ENCODE results near the gene AHNAK.

AHNAK gene

GRCh38 chr11:62547691-62548281, 1.2 kb upstream of the AHNAK start:
- Histone ChIP-seq H3K4me1 (ENCODE audit: insufficient read depth, low read length) (peaks cover 21% of the 10 kb centered on the region), H3K27ac (ENCODE audit: low read depth, low read length) (no peak overlapping the region), H3K4me3 (ENCODE audit: low read length) (peak overlapping the region; percentile 49), H3K9me3 (ENCODE audit: insufficient read depth, low read depth, low read length) (no peaks in the 10 kb centered on the region), H3K36me3 (ENCODE audit: insufficient read depth, low read length) (no peaks in the 10 kb centered on the region), H3K27me3 (ENCODE audit: insufficient read depth, low read length) (peaks cover 64% of the 10 kb centered on the region), H3K9ac (ENCODE audit: low read depth, low read length) (no peak overlapping the region)
- WGBS: 57% methylated on average over 8 of the region's 8 CpGs

- no peaks in the 10 kb centered on the region for H3K36me3 ChIP-seq (ENCODE audit: insufficient read depth, low read length)
- peak overlapping the region; percentile 49 for H3K4me3 ChIP-seq (ENCODE audit: low read length)
- H3K27ac ChIP-seq (ENCODE audit: low read depth, low read length): no peak overlapping the region
- no peaks in the 10 kb centered on the region for H3K9me3 ChIP-seq (ENCODE audit: insufficient read depth, low read depth, low read length)
- H3K27me3 ChIP-seq (ENCODE audit: insufficient read depth, low read length): peaks cover 68% of the 10 kb centered on the region
- under 1% methylated on average over 40 of the region's 40 CpGs for WGBS
- no peak overlapping the region; the same call in 1 of the 2 replicates for H3K9ac ChIP-seq (ENCODE audit: low read depth, low read length)
- peaks cover 18% of the 10 kb centered on the region for H3K4me1 ChIP-seq (ENCODE audit: insufficient read depth, low read length)
These were observed 471 bp upstream of the AHNAK start for GRCh38 chr11:62546929-62547625.

- Histone ChIP-seq H3K9ac (ENCODE audit: low read depth, low read length) (peak overlapping the region; percentile 53), H3K4me3 (ENCODE audit: low read length) (peak overlapping the region; percentile 77), H3K36me3 (ENCODE audit: insufficient read depth, low read length) (no peaks in the 10 kb centered on the region), H3K9me3 (ENCODE audit: insufficient read depth, low read depth, low read length) (no peaks in the 10 kb centered on the region), H3K4me1 (ENCODE audit: insufficient read depth, low read length) (peaks cover 12% of the 10 kb centered on the region), H3K27ac (ENCODE audit: low read depth, low read length) (peak overlapping the region; percentile 21; the same call in 1 of the 2 replicates), H3K27me3 (ENCODE audit: insufficient read depth, low read length) (peaks cover 68% of the 10 kb centered on the region)
- WGBS: under 1% methylated on average over 58 of the region's 59 CpGs
These were observed 966 bp downstream of the AHNAK start for GRCh38 chr11:62545437-62546243.

- Histone ChIP-seq H3K9ac (ENCODE audit: low read depth, low read length) (peak overlapping the region; percentile 53), H3K27ac (ENCODE audit: low read depth, low read length) (0 out of 2 replicates have a peak overlapping the region, but pooled peaks have one; percentile 20), H3K36me3 (ENCODE audit: insufficient read depth, low read length) (no peaks in the 10 kb centered on the region), H3K27me3 (ENCODE audit: insufficient read depth, low read length) (peaks cover 68% of the 10 kb centered on the region), H3K4me1 (ENCODE audit: insufficient read depth, low read length) (peaks cover 12% of the 10 kb centered on the region), H3K9me3 (ENCODE audit: insufficient read depth, low read depth, low read length) (no peaks in the 10 kb centered on the region), H3K4me3 (ENCODE audit: low read length) (peak overlapping the region; percentile 77)
- 3% methylated on average over 32 of the region's 32 CpGs for WGBS
These were observed 1.8 kb downstream of the AHNAK start for GRCh38 chr11:62544581-62545436.

- WGBS: 48% methylated on average over 22 of the region's 22 CpGs
- no peak overlapping the region for H3K9ac ChIP-seq (ENCODE audit: low read depth, low read length)
- H3K36me3 ChIP-seq (ENCODE audit: insufficient read depth, low read length): no peaks in the 10 kb centered on the region
- peaks cover 65% of the 10 kb centered on the region for H3K27me3 ChIP-seq (ENCODE audit: insufficient read depth, low read length)
- H3K4me3 ChIP-seq (ENCODE audit: low read length): peak overlapping the region; percentile 77
- H3K4me1 ChIP-seq (ENCODE audit: insufficient read depth, low read length): peaks cover 15% of the 10 kb centered on the region
- no peaks in the 10 kb centered on the region for H3K9me3 ChIP-seq (ENCODE audit: insufficient read depth, low read depth, low read length)
- no peak overlapping the region for H3K27ac ChIP-seq (ENCODE audit: low read depth, low read length)
These were observed 2.7 kb downstream of the AHNAK start for GRCh38 chr11:62543680-62544444.

- H3K4me3 ChIP-seq (ENCODE audit: low read length): peak overlapping the region; percentile 33
- H3K36me3 ChIP-seq (ENCODE audit: insufficient read depth, low read length): no peaks in the 10 kb centered on the region
- H3K9ac ChIP-seq (ENCODE audit: low read depth, low read length): 0 out of 2 replicates have a peak overlapping the region, but pooled peaks have one; percentile 4
- no peak overlapping the region for H3K27ac ChIP-seq (ENCODE audit: low read depth, low read length)
- H3K4me1 ChIP-seq (ENCODE audit: insufficient read depth, low read length): peaks cover 17% of the 10 kb centered on the region
- no peaks in the 10 kb centered on the region for H3K9me3 ChIP-seq (ENCODE audit: insufficient read depth, low read depth, low read length)
- peaks cover 56% of the 10 kb centered on the region for H3K27me3 ChIP-seq (ENCODE audit: insufficient read depth, low read length)
- 14% methylated on average over 30 of the region's 30 CpGs for WGBS
These were observed 3.6 kb downstream of the AHNAK start for GRCh38 chr11:62542750-62543567.

- peak overlapping the region; percentile 28 for H3K4me3 ChIP-seq (ENCODE audit: low read length)
- no peaks in the 10 kb centered on the region for H3K9me3 ChIP-seq (ENCODE audit: insufficient read depth, low read depth, low read length)
- 0 out of 2 replicates have a peak overlapping the region, but pooled peaks have one; percentile 10 for H3K27ac ChIP-seq (ENCODE audit: low read depth, low read length)
- WGBS: 67% methylated on average over 6 of the region's 6 CpGs
- no peaks in the 10 kb centered on the region for H3K36me3 ChIP-seq (ENCODE audit: insufficient read depth, low read length)
- H3K27me3 ChIP-seq (ENCODE audit: insufficient read depth, low read length): peaks cover 49% of the 10 kb centered on the region
- H3K9ac ChIP-seq (ENCODE audit: low read depth, low read length): 0 out of 2 replicates have a peak overlapping the region, but pooled peaks have one; percentile 4
- H3K4me1 ChIP-seq (ENCODE audit: insufficient read depth, low read length): peaks cover 14% of the 10 kb centered on the region
These were observed 4.4 kb downstream of the AHNAK start for GRCh38 chr11:62542111-62542745.

- 89% methylated on average over 16 of the region's 16 CpGs for WGBS
- no peak overlapping the region for H3K4me3 ChIP-seq (ENCODE audit: low read length)
- no peak overlapping the region for H3K27ac ChIP-seq (ENCODE audit: low read depth, low read length)
These were observed 5.6 kb downstream of the AHNAK start for GRCh38 chr11:62540804-62541701.

More at GRCh38 chr11:62540804-62541701, 5.6 kb downstream of the AHNAK start:
- Histone ChIP-seq H3K27me3 (ENCODE audit: insufficient read depth, low read length) (peaks cover 37% of the 10 kb centered on the region), H3K9me3 (ENCODE audit: insufficient read depth, low read depth, low read length) (no peaks in the 10 kb centered on the region), H3K36me3 (ENCODE audit: insufficient read depth, low read length) (no peaks in the 10 kb centered on the region), H3K4me1 (ENCODE audit: insufficient read depth, low read length) (peaks cover 14% of the 10 kb centered on the region), H3K9ac (ENCODE audit: low read depth, low read length) (no peak overlapping the region)
